Smooth muscle cell of the brain vasculature (primary cell): ENCODE data around the gene TMCC2.

Source experiments
- DNase-seq: peaks from one replicate; pipeline ENCODE4 v3.0.0-alpha.2; 2012; ENCODE audit warnings: low read depth, low spot score

TMCC2 gene

GRCh38 chr1:205260948-205261732, 33.4 kb downstream of the TMCC2 start:
- DNase-seq: no peak

GRCh38 chr1:205261946-205262691, 34.4 kb downstream of the TMCC2 start:
- DNase-seq: no peak

- DNase-seq: no peak
Observed at GRCh38 chr1:205262731-205263171, 35.0 kb downstream of the TMCC2 start.

GRCh38 chr1:205263580-205264190, 35.9 kb downstream of the TMCC2 start:
- DNase-seq: no peak

GRCh38 chr1:205266611-205267305, 39.0 kb downstream of the TMCC2 start:
- no peak for DNase-seq

- DNase-seq: no peak
Observed at GRCh38 chr1:205267306-205267902, 39.7 kb downstream of the TMCC2 start.

GRCh38 chr1:205268846-205269680, 41.3 kb downstream of the TMCC2 start:
- DNase-seq: no peak

- no peak for DNase-seq
Observed at GRCh38 chr1:205269711-205270110, 42.0 kb downstream of the TMCC2 start.

- DNase-seq: no peak
Observed at GRCh38 chr1:205270271-205270670, 42.5 kb downstream of the TMCC2 start.

- DNase-seq: no peak
Observed at GRCh38 chr1:205270764-205271163, 43.0 kb downstream of the TMCC2 start.

GRCh38 chr1:205271277-205271676, 43.5 kb downstream of the TMCC2 start:
- no peak for DNase-seq

GRCh38 chr1:205271745-205272144, 44.0 kb downstream of the TMCC2 start:
- DNase-seq: no peak

- no peak for DNase-seq
Observed at GRCh38 chr1:205272536-205272935, 44.8 kb downstream of the TMCC2 start.

- no peak for DNase-seq
Observed at GRCh38 chr1:205273551-205273982, 45.8 kb downstream of the TMCC2 start.

GRCh38 chr1:205274041-205274691, 46.4 kb downstream of the TMCC2 start:
- no peak for DNase-seq

- DNase-seq: no peak
Observed at GRCh38 chr1:205275133-205275532, 47.4 kb downstream of the TMCC2 start.

GRCh38 chr1:205275916-205276688, 48.4 kb downstream of the TMCC2 start:
- no peak for DNase-seq

GRCh38 chr1:205276689-205277065, 48.9 kb downstream of the TMCC2 start:
- no peak for DNase-seq

GRCh38 chr1:205279986-205280385, 52.2 kb downstream of the TMCC2 start:
- no peak for DNase-seq
